GM18520 (cell line): ENCODE results near the gene SLC25A29.
A peak's percentile ranks its signal among the peaks of the same experiment; 100 is the strongest.
"Not testable (repeated sequence)": the region's sequence is repeated elsewhere in the genome, so short reads cannot be mapped to it uniquely, and the experiment has no call there.

Experiments
- ATAC-seq: cut with Tn5 transposase; IDR thresholded peaks from one replicate; pipeline ENCODE4 v1.9.1; 2021; ENCODE audit not compliant: unreplicated experiment

SLC25A29 gene

DNA sequence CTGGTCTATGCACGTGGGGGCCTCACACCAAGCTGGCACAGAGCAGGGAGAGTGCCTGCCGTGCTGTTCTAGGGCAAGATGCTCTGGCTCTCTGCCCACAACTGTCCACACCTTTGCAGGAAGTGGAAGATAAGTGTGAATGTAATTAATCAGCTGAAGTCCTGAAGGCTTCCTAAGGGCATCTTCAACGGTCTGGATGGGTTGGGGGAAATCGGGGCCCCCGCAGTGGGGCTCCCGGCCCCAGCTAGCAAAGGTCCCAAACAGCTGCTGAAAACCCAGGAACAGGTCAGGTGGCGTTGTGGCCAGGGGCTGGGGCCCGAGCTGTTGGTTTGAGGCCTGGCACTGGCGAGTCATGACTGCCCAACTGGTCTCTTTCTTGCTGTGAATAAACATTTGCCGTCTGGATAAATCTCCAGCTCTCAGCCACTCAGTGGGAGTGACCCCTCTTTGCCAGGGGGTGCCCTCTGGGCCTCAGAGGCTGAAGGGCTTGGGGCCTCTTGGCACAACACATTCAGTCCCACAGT, 6.7 kb upstream of the SLC25A29 start:
- ATAC-seq = no peak

DNA sequence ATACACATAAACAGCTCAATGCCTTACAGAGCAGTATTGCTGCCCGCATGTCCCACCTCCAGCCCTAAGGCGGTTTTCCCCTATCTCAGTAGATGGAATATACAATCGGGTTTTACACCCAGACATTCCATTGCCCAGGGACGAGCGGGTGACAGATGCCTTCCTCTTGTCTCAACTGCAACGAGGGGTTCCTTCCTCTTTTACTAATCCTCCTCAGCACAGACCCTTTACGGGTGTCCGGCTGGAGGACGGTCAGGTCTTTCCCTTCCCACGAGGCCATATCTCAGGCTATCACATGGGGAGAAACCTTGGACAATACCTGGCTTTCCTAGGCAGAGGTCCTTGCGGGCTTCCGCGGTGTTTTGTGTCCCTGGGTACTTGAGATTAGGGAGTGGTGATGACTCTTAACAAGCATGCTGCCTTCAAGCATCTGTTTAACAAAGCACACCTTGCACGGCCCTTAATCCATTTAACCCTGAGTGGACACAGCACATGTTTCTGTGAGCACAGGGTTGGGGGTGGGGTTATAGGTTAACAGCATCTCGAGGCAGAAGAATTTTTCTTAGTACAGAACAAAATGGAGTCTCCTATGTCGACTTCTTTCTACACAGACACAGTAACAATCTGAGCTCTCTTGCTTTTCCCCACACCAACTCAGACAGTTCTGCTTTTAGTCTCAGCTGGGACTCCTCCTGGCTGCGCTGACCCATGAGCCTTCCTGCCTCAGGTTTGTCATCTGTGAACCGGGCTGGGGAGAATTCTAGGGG, 6.0 kb upstream of the SLC25A29 start:
- ATAC-seq = not testable (repeated sequence)

- no peak for ATAC-seq
Measured at GRCh38 chr14:100309028-100309737, 2.9 kb upstream of the SLC25A29 start.

DNA sequence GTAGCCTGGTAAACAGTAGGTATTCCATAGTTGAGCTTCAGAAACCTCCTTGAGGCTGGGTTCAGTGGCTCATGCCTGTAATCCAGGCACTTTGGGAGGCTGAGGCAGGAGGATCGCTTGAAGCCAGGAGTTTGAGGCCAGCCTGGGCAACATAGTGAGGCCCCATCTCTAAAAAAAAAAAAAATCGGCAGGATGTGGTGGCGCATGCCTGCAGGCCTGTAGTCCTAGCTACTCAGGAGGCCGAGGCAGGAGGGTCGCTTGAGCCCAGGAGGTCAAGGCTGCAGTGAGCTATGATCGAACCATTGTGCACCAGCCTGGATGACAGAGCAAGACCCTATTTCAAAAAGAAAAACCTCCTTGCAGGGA, 2.2 kb upstream of the SLC25A29 start:
- ATAC-seq = not testable (repeated sequence)

GRCh38 chr14:100307766-100308426, 1.7 kb upstream of the SLC25A29 start:
- ATAC-seq = no peak

- ATAC-seq = no peak
Measured at GRCh38 chr14:100306998-100307765, 938 bp upstream of the SLC25A29 start.

- no peak for ATAC-seq
Measured at GRCh38 chr14:100305324-100306100, 732 bp downstream of the SLC25A29 start.

DNA sequence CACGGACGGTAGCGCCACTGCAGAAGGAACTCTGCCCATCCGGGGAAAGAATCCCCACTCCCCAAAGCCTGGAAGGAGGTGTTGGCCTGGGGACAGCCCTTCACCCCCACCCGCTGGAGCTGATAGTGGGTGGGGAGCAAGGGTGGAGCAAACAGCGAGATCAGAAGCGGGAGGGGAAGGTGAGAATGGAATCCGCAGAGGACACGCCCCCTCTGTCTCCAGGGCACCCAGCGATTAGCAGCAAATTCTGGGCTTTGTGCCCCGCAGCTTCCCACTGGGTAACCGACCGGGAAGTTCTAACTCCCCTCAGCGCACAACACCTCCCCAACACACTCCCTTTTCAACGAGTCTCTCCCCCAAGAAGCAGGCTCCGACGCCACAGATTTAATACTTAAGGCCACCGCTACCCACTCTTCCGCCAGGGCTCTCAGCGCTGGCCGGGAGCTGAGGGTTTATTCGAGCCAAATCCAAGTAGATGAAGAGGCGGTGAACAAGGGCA, 1.4 kb downstream of the SLC25A29 start:
- ATAC-seq = no peak

DNA sequence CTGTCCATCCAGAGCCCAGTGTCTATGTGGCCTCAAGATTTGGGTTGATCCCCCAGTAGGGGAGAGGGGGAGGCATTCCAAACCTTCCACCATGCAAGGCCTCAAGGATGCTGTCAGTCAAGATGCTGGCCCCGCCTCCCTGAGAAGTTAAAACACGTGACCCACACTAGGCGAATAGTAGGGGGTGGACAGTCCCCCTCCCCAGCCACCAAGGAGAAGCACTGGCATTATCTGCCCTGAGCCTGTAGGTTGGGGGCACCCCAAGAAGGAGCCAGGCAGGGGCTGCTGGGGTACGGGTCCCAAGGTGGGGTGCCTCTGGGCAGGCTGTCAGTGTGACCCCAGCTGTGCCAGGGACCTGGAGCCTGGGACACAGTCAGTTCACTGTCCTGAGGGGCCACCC, 2.3 kb downstream of the SLC25A29 start:
- ATAC-seq = no peak

DNA sequence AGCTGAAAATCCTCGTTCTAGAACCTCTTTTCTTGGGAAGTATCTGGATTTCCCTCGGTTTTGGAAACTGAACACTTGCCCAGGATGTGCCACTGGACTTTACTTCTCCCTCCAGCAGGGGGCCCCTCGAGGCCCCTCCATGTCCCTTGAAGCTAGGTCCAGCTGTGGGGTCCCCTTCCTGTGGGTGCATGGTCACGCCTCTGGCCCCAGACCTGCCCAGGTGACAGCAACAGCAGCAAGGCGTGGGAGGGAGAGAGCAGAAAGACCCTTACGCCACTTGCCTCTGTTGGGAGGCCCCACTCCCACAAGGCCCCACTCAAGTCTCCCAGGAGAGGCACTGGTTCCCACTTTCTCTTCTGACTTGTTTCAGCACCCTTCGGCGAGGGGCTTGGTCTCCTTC, 3.1 kb downstream of the SLC25A29 start:
- ATAC-seq = no peak

GRCh38 chr14:100302616-100303015, 3.6 kb downstream of the SLC25A29 start:
- no peak for ATAC-seq

DNA sequence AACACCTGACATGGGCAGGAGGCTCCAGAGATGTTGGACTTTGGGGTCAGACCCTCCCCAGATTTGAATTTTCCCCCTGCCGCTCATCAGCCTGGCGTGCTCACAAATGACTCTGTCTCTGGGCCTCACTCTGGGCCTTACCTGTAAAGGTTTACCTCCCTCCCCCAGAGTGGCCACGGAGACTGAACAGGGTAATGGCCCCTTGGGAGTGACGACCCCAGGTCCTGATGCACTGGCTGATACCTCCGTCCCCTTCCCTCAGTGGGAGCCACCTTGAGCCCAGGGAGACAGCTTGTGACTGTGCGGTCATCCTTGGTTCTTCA, 7.0 kb downstream of the SLC25A29 start:
- no peak for ATAC-seq

- no peak for ATAC-seq
Measured at GRCh38 chr14:100298551-100299237, 7.5 kb downstream of the SLC25A29 start.

DNA sequence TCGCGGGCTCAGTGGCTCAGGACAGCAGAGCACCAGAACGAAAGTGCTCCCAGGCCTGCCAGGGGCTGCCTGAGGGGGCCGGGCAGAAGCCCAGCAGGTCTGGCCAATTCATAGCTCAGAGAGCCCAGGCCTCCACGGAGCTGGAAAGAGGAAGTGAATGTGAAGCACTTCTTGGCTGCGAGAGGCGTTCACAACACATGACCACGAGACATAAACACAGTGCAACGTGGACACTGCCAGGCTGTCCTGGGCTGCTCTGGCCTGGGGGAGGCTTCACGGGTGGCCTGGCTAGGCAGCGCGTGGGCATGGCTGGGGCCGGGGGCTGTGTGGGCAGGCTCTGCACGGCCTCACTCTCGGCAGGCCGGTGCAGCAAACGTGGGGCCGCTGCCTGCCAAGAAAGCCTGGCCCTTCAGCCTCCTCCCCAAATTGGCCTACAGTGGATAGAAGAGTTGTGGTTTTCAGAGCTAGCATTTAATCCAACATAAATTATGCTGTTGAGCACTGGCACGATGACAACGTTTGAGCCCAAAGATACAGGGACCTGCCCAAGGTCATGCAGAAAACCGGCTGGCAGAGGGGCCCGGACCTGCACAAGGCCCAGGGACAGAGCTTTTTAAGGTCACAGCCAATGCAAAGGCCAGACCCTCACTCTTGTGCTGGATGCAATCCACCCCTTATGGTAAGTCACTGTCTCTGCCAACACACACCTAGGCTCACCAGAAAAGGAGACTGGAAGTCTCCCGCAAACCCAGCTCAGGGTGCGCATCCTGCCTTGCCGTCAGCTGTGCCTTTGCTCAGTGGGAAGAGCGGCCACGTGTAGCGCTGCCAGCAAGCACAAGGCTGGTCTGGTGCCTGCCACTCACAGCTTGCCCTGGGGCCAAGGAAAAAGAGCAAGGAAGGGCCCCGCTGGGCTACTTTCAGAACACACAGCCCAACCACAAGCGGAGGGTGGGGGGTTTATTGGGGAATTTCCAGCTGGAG, 8.6 kb downstream of the SLC25A29 start:
- ATAC-seq = peak; percentile 87

DNA sequence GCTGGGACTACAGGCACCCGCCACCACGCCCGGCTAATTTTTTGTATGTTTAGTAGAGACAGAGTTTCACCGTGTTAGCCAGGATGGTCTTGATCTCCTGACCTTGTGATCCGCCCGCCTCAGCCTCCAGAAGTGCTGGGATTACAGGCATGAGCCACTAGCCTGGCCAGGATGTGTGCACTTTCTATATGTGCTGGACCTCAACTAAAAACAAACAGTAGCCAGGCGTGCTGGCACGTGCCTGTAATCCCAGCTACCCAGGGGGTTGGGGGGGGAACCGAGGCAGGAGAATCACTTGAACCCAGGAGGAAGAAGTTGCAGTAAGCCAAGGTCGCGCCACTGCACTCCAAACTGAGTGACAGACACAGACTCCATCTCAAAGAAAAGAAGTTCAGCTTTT, 9.5 kb downstream of the SLC25A29 start:
- ATAC-seq = not testable (repeated sequence)

DNA sequence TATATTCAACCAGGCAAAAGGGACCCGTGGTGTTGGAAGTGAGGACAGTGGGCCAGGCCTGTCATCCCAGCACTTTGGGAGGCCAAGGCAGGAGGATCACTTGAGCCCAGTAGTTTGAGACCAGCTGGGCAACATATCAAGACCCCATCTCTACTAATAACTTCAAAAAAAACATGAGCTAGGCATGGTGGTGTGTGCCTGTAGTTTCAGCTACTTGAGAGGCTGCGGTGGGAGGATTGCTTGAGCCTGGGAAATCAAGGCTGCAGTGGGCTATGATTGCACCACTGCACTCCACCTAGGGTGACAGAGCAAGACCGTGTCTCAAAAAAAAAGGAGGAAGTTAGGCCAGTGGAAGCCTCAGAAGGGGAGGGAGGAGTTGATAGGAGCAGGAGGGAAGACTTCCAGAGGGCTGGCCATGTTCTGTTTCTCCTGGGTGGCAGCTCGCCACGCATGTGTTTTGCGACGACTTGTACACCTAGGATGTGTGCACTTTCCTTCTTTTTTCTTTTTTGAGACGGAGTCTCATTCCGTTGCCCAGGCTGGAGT, 10.1 kb downstream of the SLC25A29 start:
- no peak for ATAC-seq

DNA sequence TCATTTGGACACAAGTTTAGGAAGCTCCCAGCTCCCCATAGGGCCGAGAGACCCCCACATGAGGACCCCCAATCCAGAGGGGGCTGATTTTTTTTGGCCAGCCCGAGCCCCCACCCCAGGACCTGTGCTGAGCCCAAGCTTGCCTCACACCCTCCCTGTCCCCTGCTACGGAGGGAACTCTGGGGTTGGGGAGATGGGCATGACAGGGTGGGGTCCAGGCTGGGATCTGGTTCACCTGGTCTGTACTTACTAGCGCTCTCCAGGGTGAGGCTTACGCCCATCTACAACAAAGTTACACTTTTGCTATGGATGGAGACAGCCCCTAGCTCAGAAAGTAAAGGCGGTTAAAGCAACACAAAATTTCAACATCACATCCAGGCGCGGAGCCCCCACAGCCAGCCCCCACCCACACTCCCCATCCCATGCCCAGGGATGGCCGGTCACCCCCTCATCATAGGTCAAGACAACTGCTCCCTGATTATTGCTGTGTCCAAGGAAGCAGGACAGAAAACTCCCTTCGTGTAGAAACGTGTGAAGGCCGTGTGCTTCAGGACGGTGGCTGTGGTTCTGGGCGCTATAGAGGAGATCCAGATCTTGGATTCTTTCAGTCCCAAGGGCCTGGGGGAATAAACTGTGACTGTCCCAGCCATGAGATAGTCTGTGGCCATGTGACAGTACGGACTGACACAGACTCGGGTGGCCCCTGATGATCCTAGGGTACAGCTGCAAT, 10.7 kb downstream of the SLC25A29 start:
- ATAC-seq = no peak

GRCh38 chr14:100294963-100295330, 11.3 kb downstream of the SLC25A29 start:
- ATAC-seq = no peak
